ENCODE measurements around the gene UQCRFS1. TPM values are rescaled to one million over a fixed set of nuclear protein-coding genes. Genes with fewer than 3 reads are reported as not detected.

UQCRFS1 gene
- total and polyA plus RNA-seq, 2 donors from 2014 or later = 37.9 to 148 TPM

DNA sequence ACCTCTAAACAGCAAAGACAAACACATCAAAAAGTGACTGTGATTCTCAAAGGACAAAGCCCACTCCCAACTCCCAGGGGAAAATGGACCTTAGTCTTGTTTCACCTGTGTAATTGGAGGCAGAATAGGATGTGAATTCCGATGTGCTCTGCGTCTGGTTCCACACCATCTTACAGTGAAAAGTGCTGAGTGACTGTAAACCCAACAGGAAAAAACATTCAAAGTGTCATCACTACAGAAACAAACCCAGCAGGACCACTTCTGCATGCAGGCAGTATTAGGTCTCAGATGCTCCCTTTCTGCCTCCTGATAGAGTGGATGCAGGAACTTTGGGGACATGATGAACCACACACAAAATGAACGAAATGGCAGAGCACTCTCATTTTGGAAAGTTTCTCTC, 6.5 kb downstream of the UQCRFS1 start:
- Histone ChIP-seq H3K36me3 (ENCODE audit: control insufficient read depth in 2 of 3, insufficient read depth in 3 of 3, low read length in 3 of 3) (peaks cover 5 to 15% (median 12%) of the 10 kb centered on the region in 3 donors), H3K4me1 (ENCODE audit: control insufficient read depth in 2 of 3, insufficient read depth in 2 of 3, low read depth in 1 of 3, low read length in 3 of 3) (peaks cover 0 to 3% (median 0%) of the 10 kb centered on the region in 3 donors), H3K9me3 (ENCODE audit: control insufficient read depth in 2 of 3, insufficient read depth in 1 of 3, low read length in 3 of 3) (no peaks in the 10 kb centered on the region), H3K9ac (ENCODE audit: low read length in 3 of 3) (no peak overlapping the region), H3K27ac (ENCODE audit: low read depth in 2 of 2, low read length in 2 of 2) (no peak overlapping the region), H3K4me3 (ENCODE audit: low read length in 3 of 3) (no peak overlapping the region), H3K27me3 (ENCODE audit: control insufficient read depth, insufficient read depth, low read length) (no peaks in the 10 kb centered on the region)
- FAIRE-seq (no peak), DNase-seq (no peak)
- TF ChIP-seq, protein P1, sequence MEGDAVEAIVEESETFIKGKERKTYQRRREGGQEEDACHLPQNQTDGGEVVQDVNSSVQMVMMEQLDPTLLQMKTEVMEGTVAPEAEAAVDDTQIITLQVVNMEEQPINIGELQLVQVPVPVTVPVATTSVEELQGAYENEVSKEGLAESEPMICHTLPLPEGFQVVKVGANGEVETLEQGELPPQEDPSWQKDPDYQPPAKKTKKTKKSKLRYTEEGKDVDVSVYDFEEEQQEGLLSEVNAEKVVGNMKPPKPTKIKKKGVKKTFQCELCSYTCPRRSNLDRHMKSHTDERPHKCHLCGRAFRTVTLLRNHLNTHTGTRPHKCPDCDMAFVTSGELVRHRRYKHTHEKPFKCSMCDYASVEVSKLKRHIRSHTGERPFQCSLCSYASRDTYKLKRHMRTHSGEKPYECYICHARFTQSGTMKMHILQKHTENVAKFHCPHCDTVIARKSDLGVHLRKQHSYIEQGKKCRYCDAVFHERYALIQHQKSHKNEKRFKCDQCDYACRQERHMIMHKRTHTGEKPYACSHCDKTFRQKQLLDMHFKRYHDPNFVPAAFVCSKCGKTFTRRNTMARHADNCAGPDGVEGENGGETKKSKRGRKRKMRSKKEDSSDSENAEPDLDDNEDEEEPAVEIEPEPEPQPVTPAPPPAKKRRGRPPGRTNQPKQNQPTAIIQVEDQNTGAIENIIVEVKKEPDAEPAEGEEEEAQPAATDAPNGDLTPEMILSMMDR (IDR thresholded peaks at IDR 0.05; ENCODE audit: borderline replicate concordance, extremely low read depth, insufficient read depth) = no peak
- intact Hi-C loops (cut with DNase I) = no loop called here

DNA sequence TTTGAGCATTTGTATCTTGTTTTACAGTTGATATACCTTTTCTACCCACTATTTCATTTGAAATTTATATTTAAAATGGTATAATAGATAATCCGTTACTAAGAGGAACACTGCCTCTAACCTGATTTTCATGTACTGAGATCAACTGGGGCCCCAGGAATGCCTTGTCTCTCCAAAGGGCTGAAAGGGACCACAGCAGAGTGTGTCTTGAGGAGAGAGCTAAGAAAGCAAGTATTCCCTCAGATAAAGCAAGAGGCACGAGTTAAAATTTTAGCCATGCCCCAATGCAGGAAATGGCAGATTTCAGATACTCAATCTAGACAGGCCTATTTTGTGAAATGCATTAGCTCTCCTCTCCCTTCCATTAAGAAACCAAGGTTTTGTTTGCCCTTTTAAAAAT, 10.7 kb downstream of the UQCRFS1 start:
- Histone ChIP-seq H3K9me3 (ENCODE audit: control insufficient read depth in 2 of 3, insufficient read depth in 1 of 3, low read length in 3 of 3) (no peaks in the 10 kb centered on the region), H3K9ac (ENCODE audit: low read length in 3 of 3) (no peak overlapping the region), H3K4me3 (ENCODE audit: low read length in 3 of 3) (no peak overlapping the region), H3K4me1 (ENCODE audit: control insufficient read depth in 2 of 3, insufficient read depth in 2 of 3, low read depth in 1 of 3, low read length in 3 of 3) (no peaks in the 10 kb centered on the region), H3K36me3 (ENCODE audit: control insufficient read depth in 2 of 3, insufficient read depth in 3 of 3, low read length in 3 of 3) (peaks cover 5 to 12% (median 11%) of the 10 kb centered on the region in 3 donors), H3K27me3 (ENCODE audit: control insufficient read depth, insufficient read depth, low read length) (no peaks in the 10 kb centered on the region), H3K27ac (ENCODE audit: low read depth in 2 of 2, low read length in 2 of 2) (no peak overlapping the region)
- FAIRE-seq = no peak
- no peak for DNase-seq
- intact Hi-C loops (cut with DNase I) = no loop called here
- TF ChIP-seq, protein P1 (IDR thresholded peaks at IDR 0.05; ENCODE audit: borderline replicate concordance, extremely low read depth, insufficient read depth) = no peak

DNA sequence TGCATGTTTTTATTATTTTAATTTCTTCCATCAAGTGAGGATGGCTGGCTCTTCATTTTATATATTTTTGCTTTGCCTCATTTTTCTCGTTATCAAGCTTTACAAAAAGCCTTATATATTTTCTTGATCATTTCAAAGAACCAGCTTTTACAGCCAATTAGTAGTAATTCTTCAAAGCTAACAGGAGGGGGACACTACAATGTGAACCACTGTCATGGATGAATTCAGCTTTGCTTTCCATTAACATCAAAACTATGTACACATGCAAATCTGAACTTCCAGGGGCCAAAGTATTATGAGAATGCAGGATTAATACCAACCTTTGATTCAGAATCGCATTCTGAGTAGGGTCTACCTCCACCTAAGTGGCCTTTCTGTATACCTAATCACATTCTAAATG, 11.1 kb downstream of the UQCRFS1 start:
- DNase-seq = no peak
- Histone ChIP-seq H3K9me3 (ENCODE audit: control insufficient read depth in 2 of 3, insufficient read depth in 1 of 3, low read length in 3 of 3) (no peaks in the 10 kb centered on the region), H3K36me3 (ENCODE audit: control insufficient read depth in 2 of 3, insufficient read depth in 3 of 3, low read length in 3 of 3) (peaks cover 3 to 10% (median 8%) of the 10 kb centered on the region in 3 donors), H3K27ac (ENCODE audit: low read depth in 2 of 2, low read length in 2 of 2) (no peak overlapping the region), H3K4me1 (ENCODE audit: control insufficient read depth in 2 of 3, insufficient read depth in 2 of 3, low read depth in 1 of 3, low read length in 3 of 3) (no peaks in the 10 kb centered on the region), H3K4me3 (ENCODE audit: low read length in 3 of 3) (no peak overlapping the region), H3K9ac (ENCODE audit: low read length in 3 of 3) (no peak overlapping the region), H3K27me3 (ENCODE audit: control insufficient read depth, insufficient read depth, low read length) (no peaks in the 10 kb centered on the region)
- FAIRE-seq = no peak
- intact Hi-C loops (cut with DNase I) = no loop called here
- TF ChIP-seq, protein P1 (IDR thresholded peaks at IDR 0.05; ENCODE audit: borderline replicate concordance, extremely low read depth, insufficient read depth) = no peak

DNA sequence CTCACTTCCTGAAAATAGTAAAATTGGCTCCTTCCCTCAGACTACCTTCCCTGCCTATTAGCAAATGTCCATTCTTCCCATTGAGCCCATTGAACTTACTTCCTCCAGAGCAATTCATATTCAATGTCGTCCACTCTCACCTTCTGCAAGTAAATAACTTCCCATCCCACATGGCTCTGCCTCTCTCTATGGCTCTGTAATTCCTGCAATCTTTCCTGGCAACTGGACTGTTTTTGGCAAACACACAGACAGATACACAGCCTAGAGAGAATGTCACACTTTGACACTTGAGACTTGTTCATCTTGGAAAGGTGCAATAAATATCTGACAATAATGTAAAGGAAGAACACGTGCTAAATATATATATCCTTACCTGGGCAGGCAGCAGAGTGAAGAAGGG, 18.3 kb downstream of the UQCRFS1 start:
- intact Hi-C loops (cut with DNase I) = no loop called here
- no peak for FAIRE-seq
- H3K4me1 ChIP-seq (ENCODE audit: control insufficient read depth in 2 of 3, insufficient read depth in 2 of 3, low read depth in 1 of 3, low read length in 3 of 3) = no peaks in the 10 kb centered on the region

More for the DNA sequence above, 18.3 kb downstream of the UQCRFS1 start:
- Histone ChIP-seq H3K4me3 (ENCODE audit: low read length in 3 of 3) (no peak overlapping the region), H3K9ac (ENCODE audit: low read length in 3 of 3) (no peak overlapping the region), H3K27ac (ENCODE audit: low read depth in 2 of 2, low read length in 2 of 2) (no peak overlapping the region), H3K27me3 (ENCODE audit: control insufficient read depth, insufficient read depth, low read length) (no peaks in the 10 kb centered on the region), H3K36me3 (ENCODE audit: control insufficient read depth in 2 of 3, insufficient read depth in 3 of 3, low read length in 3 of 3) (no peaks in the 10 kb centered on the region), H3K9me3 (ENCODE audit: control insufficient read depth in 2 of 3, insufficient read depth in 1 of 3, low read length in 3 of 3) (no peaks in the 10 kb centered on the region)
- TF ChIP-seq, protein P1 (IDR thresholded peaks at IDR 0.05; ENCODE audit: borderline replicate concordance, extremely low read depth, insufficient read depth) = no peak
- no peak for DNase-seq

Measured in kidney (tissue), 14 donors.